ENCODE measurements around the gene CD58. TPM values are rescaled to one million over a fixed set of nuclear protein-coding genes. Genes with fewer than 3 reads are reported as not detected.

The CD58 gene
- total and polyA plus RNA-seq, 9 of the 15 experiments (the other 6 are each of a cell fraction or from before 2014, with no cell fraction given): 18.1 to 113 (median 37.4) TPM

DNA sequence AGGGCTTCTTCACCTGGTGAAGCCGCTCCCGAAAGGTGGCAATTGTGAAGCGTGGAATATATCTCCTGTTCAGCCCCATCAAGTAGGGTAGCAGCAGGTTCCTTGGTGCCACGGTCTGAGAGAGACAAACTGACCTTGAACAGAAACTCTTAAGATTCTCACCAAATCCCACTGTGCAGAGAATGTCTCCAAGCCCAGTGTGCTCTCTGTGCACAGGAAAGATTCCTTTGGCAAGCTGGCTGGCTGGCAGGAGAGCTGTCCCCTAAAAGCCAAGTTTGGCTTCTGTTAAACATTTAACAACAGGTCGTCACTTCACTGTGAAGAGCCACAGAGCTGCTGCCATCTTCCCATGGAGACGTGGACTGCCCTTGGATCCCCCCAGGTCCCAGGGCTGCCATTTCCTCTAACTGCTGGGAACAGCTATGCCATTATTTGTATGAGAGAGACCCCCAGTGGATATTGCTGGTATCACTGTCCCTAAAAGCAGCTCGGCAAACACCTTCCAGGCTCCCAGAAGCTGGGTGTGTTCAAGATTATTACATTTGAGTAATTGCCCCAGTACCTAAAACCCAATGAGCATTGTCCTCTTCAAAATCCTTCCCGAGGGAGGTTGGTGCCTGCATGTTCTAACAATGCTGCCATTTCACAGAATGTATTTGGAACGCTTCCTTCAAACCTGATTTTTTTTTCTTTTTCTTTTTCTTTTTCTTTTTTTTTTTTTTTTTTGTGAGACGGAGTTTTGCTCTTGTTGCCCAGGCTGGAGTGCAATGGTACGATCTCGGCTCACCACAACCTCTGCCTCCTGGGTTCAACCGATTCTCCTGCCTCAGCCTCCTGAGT lies 71.8 kb downstream of the CD58 start:
- H3K36me3 ChIP-seq (ENCODE audit: control insufficient read depth, insufficient read depth, low read length): no peaks in the 10 kb centered on the region
- H4K20me1 ChIP-seq (replicated peaks; ENCODE audit: control insufficient read depth, insufficient read depth, low read length): no peaks in the 10 kb centered on the region
- peak overlapping the region; percentile 91 for H2AFZ ChIP-seq (ENCODE audit: low read depth, low read length)
- intact Hi-C loops (cut with micrococcal nuclease) (loop anchor here (1.0 to 10.0 kb wide), 2 partner anchors 264 to 360 kb away; no protein-coding TSS in a partner anchor), in situ Hi-C loops (cut with MboI) (loop anchor here (5.0 kb wide), 1 partner anchor 367 kb away; no protein-coding TSS in a partner anchor)
- H3K27me3 ChIP-seq (ENCODE audit: control insufficient read depth in 2 of 2, insufficient read depth in 2 of 2, low read length in 2 of 2): no peaks in the 10 kb centered on the region
- ChIA-PET CTCF (ENCODE audit: low intra/inter-chr PET ratio) (interaction anchor here (0.6 to 5.5 kb wide), 8 partner anchors 12 to 359 kb away, joined by 3 to 89 read pairs (median 6); no protein-coding TSS in a partner anchor), POLR2A (interaction anchor here (0.6 to 1.1 kb wide), 10 partner anchors 9 to 403 kb away, joined by 3 to 8 read pairs (median 3); no protein-coding TSS in a partner anchor)
- H3K4me1 ChIP-seq (replicated peaks in 1 of 2; ENCODE audit: control insufficient read depth in 2 of 2, insufficient read depth in 2 of 2, low read length in 2 of 2): peaks cover 25 to 48% of the 10 kb centered on the region in 2 experiments
- H3K9ac ChIP-seq (ENCODE audit: insufficient read depth in 1 of 2, low read depth in 2 of 2, low read length in 2 of 2): peak overlapping the region in 1 of 2 experiments; percentile 16; a peak in 1 of 4 replicates
- peak; percentile 81 for ATAC-seq
- H3K27ac ChIP-seq (ENCODE audit: extremely low read depth, low read depth, low read length): peak overlapping the region; percentile 19; the same call in 2 of the 3 replicates
- WGBS (ENCODE audit: insufficient coverage, low coverage, missing lambda C conversion rate): 34% methylated on average over 12 of the region's 13 CpGs
- H3K4me3 ChIP-seq: no peak overlapping the region
- H3K9me3 ChIP-seq (replicated peaks; ENCODE audit: control insufficient read depth, insufficient read depth, low read depth, low read length): no peaks in the 10 kb centered on the region; the same call in 1 of the 2 replicates
- no peaks in the 10 kb centered on the region for H3K9me1 ChIP-seq (ENCODE audit: control insufficient read depth, insufficient read depth, low read length)
- H3K4me2 ChIP-seq (ENCODE audit: insufficient read depth, low read length): peak overlapping the region; percentile 9; the same call in 1 of the 2 replicates
- no peaks in the 10 kb centered on the region for H3K79me2 ChIP-seq (ENCODE audit: control insufficient read depth, insufficient read depth, low read length)
- FAIRE-seq: peak; percentile 89
- peak; percentile 76 to 90 (median 82) for DNase-seq (ENCODE audit: extremely low read depth in 1 of 4, low spot score in 3 of 4)
- BruUV-seq (replicated peaks): no TSS peak
- TF ChIP-seq, protein P1, sequence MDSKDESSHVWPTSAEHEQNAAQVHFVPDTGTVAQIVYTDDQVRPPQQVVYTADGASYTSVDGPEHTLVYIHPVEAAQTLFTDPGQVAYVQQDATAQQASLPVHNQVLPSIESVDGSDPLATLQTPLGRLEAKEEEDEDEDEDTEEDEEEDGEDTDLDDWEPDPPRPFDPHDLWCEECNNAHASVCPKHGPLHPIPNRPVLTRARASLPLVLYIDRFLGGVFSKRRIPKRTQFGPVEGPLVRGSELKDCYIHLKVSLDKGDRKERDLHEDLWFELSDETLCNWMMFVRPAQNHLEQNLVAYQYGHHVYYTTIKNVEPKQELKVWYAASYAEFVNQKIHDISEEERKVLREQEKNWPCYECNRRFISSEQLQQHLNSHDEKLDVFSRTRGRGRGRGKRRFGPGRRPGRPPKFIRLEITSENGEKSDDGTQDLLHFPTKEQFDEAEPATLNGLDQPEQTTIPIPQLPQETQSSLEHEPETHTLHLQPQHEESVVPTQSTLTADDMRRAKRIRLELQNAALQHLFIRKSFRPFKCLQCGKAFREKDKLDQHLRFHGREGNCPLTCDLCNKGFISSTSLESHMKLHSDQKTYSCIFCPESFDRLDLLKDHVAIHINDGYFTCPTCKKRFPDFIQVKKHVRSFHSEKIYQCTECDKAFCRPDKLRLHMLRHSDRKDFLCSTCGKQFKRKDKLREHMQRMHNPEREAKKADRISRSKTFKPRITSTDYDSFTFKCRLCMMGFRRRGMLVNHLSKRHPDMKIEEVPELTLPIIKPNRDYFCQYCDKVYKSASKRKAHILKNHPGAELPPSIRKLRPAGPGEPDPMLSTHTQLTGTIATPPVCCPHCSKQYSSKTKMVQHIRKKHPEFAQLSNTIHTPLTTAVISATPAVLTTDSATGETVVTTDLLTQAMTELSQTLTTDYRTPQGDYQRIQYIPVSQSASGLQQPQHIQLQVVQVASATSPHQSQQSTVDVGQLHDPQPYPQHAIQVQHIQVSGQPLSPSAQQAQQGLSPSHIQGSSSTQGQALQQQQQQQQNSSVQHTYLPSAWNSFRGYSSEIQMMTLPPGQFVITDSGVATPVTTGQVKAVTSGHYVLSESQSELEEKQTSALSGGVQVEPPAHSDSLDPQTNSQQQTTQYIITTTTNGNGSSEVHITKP (IDR thresholded peaks at IDR 0.05; ENCODE audit: partially characterized antibody): peak; percentile 19
- TF ChIP-seq, protein P2, sequence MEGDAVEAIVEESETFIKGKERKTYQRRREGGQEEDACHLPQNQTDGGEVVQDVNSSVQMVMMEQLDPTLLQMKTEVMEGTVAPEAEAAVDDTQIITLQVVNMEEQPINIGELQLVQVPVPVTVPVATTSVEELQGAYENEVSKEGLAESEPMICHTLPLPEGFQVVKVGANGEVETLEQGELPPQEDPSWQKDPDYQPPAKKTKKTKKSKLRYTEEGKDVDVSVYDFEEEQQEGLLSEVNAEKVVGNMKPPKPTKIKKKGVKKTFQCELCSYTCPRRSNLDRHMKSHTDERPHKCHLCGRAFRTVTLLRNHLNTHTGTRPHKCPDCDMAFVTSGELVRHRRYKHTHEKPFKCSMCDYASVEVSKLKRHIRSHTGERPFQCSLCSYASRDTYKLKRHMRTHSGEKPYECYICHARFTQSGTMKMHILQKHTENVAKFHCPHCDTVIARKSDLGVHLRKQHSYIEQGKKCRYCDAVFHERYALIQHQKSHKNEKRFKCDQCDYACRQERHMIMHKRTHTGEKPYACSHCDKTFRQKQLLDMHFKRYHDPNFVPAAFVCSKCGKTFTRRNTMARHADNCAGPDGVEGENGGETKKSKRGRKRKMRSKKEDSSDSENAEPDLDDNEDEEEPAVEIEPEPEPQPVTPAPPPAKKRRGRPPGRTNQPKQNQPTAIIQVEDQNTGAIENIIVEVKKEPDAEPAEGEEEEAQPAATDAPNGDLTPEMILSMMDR (IDR thresholded peaks at IDR 0.05 in 2 of 3, conservative IDR thresholded peaks at IDR 0.05 in 1 of 3; ENCODE audit: insufficient read depth in 2 of 3, low read depth in 1 of 3, low read length in 3 of 3): peak; percentile 91 to 98 (median 98)
- TF ChIP-seq HDGF (IDR thresholded peaks at IDR 0.05) (0 out of 2 replicates have a peak, but pooled peaks have one; percentile 70), GTF2E2 (tag; IDR thresholded peaks at IDR 0.05) (no peak), ZNF282 (CRISPR knock-in tag; IDR thresholded peaks at IDR 0.05) (no peak), ZBTB7A (IDR thresholded peaks at IDR 0.05; ENCODE audit: borderline replicate concordance, control insufficient read depth, low read depth, low read length) (peak; percentile 16; the same call in 1 of the 2 replicates), ZNF316 (IDR thresholded peaks at IDR 0.05) (no peak), BRD4 (IDR thresholded peaks at IDR 0.05) (no peak), DPF2 (IDR thresholded peaks at IDR 0.05) (peak; percentile 59; the same call in 1 of the 2 replicates), LARP7 (IDR thresholded peaks at IDR 0.05) (peak; percentile 49; the same call in 1 of the 2 replicates), STAG1 (CRISPR knock-in tag; IDR thresholded peaks at IDR 0.05; ENCODE audit: borderline replicate concordance) (peak; percentile 91), NFATC3 (IDR thresholded peaks at IDR 0.05) (no peak), ARID2 (IDR thresholded peaks at IDR 0.05) (peak; percentile 86), ZNF76 (CRISPR knock-in tag; IDR thresholded peaks at IDR 0.05; ENCODE audit: borderline replicate concordance) (no peak), EHMT2 (IDR thresholded peaks at IDR 0.05) (peak; percentile 79), TSC22D4 (tag; IDR thresholded peaks at IDR 0.05) (no peak), ATF1 (CRISPR knock-in tag; IDR thresholded peaks at IDR 0.05) (no peak), ATF1 (tag; IDR thresholded peaks at IDR 0.05) (0 out of 2 replicates have a peak, but pooled peaks have one; percentile 9)
